AG09309 (cell line): Measurements from ENCODE around the gene TRABD2B.

Experiments used
- DNase-seq: peaks from one replicate; pipeline ENCODE4 v3.0.0-alpha.2; 2010; ENCODE audit warnings: low read depth
- H3K4me3 ChIP-seq: 2 replicates; pipeline ENCODE4 v1.5.1; 2011; ENCODE audit warnings: mild to moderate bottlenecking, low read depth, low read length, moderate library complexity; ENCODE audit not compliant: control insufficient read depth
- TF ChIP-seq, protein P1 (sequence below): IDR thresholded peaks from 2 replicates; pipeline ENCODE4 v1.5.1; 2011; ENCODE audit warnings: mild to moderate bottlenecking, low read depth, low read length, inconsistent platforms; ENCODE audit not compliant: insufficient read depth, control insufficient read depth; ENCODE audit errors: missing control alignments

Gene TRABD2B

DNA sequence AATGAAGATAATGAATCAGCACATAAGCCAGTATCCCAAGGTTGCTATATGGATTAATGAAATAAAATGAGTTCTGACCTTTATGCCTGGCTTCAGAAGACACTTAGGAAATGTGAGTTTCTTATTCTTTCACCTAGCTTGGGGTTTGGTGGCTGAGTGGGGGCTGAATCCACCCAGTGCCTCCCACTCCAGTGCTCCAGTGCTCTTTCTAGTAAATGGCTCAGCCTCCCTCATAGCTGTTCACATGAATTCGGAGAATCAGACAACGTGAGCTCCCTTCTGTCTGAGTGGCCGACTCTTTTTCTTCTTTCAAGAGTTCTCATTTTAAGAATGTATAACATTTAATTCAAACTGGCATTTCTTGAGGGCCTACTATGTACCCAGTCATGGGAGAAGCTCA, 43.5 kb downstream of the TRABD2B start:
- TF ChIP-seq, protein P1, sequence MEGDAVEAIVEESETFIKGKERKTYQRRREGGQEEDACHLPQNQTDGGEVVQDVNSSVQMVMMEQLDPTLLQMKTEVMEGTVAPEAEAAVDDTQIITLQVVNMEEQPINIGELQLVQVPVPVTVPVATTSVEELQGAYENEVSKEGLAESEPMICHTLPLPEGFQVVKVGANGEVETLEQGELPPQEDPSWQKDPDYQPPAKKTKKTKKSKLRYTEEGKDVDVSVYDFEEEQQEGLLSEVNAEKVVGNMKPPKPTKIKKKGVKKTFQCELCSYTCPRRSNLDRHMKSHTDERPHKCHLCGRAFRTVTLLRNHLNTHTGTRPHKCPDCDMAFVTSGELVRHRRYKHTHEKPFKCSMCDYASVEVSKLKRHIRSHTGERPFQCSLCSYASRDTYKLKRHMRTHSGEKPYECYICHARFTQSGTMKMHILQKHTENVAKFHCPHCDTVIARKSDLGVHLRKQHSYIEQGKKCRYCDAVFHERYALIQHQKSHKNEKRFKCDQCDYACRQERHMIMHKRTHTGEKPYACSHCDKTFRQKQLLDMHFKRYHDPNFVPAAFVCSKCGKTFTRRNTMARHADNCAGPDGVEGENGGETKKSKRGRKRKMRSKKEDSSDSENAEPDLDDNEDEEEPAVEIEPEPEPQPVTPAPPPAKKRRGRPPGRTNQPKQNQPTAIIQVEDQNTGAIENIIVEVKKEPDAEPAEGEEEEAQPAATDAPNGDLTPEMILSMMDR = no peak
- H3K4me3 ChIP-seq = no peak overlapping the region
- no peak for DNase-seq

DNA sequence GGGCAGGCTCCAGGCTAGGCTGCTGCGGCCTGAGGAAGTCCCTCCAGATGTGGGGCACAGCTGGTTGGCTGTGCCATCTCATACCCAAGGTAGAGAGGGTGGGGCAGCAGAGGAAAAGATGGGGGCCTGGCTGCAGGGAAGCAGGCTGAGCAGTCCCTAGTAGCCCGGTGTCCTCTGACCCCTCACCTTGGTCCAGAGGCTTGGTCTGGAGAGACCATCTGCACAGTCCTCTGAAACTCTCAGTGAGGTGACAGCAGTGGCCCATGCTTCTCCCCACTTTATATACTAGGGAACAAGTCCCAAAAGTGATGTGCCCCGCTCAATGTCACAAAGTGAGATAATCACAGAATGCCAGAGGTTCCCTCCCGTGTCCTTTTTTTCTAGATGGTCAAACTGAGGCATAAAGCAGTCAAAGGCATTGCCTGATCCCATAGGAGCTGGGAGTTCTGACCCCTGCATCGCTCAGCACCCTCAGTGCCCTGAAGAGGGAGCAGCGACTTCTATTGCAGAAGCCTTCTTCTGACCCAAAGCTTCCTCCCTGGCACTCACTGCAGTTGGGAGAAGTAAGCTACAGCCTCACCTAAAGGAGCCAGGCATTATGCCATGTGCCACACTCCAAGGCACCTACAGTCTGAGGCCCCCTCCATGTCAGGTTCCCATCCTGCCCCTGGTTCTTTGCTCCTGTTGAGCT, 45.5 kb downstream of the TRABD2B start:
- DNase-seq = no peak
- no peak overlapping the region for H3K4me3 ChIP-seq
- TF ChIP-seq, protein P1 = no peak

DNA sequence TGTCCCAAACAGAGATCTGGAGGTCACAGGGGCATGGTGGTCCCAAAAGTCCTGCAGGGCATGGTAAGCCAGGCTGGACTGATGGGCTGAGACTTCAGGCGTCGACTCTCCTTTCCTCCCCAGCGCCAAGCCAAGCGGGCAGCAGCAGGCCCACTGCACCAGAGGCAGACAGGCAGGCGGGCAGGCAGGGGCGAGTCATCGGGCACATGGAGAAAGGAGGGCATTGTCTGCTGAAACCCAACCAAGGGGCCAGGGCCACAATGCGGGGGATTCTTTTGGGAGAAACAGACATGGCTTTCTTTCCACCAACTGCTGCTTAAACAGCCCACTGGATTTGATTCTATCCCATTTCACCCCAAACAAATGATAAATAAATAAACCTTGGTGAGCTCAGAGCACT, 46.2 kb downstream of the TRABD2B start:
- TF ChIP-seq, protein P1 = no peak
- no peak for DNase-seq
- H3K4me3 ChIP-seq = no peak overlapping the region

DNA sequence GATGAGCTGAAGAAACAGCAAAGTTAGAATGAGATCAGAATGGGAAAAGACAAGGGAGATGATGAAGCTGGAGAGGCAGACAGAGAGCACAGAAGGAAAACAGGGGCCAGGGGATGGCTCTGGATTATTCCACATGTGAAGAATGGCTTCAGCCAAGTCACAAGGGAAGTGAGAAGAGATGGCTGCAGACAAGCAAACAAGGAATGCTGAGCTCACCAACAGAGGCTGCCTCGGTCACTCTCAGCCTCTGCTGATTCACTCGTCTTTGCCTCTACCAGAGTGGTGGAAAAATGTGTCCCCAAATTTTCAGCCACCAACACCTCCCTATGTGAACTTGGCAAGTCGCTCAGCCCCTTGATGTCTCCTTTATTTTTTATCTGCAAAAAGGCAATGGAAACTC, 46.7 kb downstream of the TRABD2B start:
- H3K4me3 ChIP-seq = no peak overlapping the region
- TF ChIP-seq, protein P1 = no peak
- DNase-seq = no peak

DNA sequence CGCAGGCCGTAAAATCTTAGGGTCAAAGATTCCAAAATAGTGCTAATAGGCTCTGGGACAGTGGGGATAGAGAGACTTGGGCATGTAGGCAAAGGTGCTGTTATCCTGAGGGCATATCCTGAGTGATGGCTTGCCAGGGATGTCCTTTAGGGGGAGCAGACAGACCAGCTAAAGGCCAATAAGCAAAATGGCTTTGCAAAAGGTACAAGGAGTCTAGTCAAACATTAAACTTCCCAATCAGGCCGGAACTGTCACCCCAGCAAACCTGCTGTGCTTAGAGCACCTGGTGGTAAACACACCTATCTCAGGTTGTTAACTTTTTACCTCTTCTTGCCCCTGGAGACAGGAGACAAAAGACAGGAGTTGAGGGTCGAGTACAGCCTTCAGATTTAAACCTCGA, 49.1 kb downstream of the TRABD2B start:
- DNase-seq = no peak
- no peak overlapping the region for H3K4me3 ChIP-seq
- TF ChIP-seq, protein P1 = no peak

DNA sequence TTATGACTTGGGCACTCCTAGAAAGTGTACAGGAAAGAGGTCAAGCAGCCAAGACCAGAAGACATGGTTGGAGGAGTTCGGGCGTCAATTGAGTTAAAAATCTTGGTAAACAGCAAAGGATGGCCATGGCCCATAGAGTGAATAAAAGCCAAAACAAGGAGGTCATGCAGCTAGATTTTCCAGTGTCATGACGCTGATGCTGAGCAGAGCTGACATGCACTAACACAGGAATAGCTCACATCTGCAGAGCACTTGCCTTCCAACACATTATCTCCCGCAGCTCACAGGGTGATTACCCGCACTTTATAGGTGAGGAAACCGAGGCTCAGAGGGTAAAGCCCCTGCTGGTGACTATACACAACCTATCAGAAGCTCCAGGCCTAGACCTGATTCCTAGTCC, 49.7 kb downstream of the TRABD2B start:
- TF ChIP-seq, protein P1 = no peak
- no peak overlapping the region for H3K4me3 ChIP-seq
- DNase-seq = no peak
